GM12864 (cell line): ENCODE measurements around the gene PKP3.
"Not testable (repeated sequence)": the region's sequence is repeated elsewhere in the genome, so short reads cannot be mapped to it uniquely, and the experiment has no call there.

ENCODE experiments used
- DNase-seq: peaks from one replicate; pipeline ENCODE4 v3.0.0-alpha.2; 2011; ENCODE audit warnings: low read depth
- H3K4me3 ChIP-seq: 2 replicates; pipeline ENCODE4 v1.5.1; 2011; ENCODE audit warnings: mild to moderate bottlenecking, low read depth, low read length, control low read depth
- TF ChIP-seq, protein P1 (sequence below): IDR thresholded peaks from 2 replicates; pipeline ENCODE4 v1.5.1; 2011; ENCODE audit warnings: low read depth, mild to moderate bottlenecking, moderate library complexity, low read length, control low read depth, inconsistent platforms; ENCODE audit errors: missing control alignments

Gene PKP3

GRCh38 chr11:386483-386882 lies 7.5 kb upstream of the PKP3 start:
- TF ChIP-seq, protein P1, sequence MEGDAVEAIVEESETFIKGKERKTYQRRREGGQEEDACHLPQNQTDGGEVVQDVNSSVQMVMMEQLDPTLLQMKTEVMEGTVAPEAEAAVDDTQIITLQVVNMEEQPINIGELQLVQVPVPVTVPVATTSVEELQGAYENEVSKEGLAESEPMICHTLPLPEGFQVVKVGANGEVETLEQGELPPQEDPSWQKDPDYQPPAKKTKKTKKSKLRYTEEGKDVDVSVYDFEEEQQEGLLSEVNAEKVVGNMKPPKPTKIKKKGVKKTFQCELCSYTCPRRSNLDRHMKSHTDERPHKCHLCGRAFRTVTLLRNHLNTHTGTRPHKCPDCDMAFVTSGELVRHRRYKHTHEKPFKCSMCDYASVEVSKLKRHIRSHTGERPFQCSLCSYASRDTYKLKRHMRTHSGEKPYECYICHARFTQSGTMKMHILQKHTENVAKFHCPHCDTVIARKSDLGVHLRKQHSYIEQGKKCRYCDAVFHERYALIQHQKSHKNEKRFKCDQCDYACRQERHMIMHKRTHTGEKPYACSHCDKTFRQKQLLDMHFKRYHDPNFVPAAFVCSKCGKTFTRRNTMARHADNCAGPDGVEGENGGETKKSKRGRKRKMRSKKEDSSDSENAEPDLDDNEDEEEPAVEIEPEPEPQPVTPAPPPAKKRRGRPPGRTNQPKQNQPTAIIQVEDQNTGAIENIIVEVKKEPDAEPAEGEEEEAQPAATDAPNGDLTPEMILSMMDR = no peak
- DNase-seq = no peak
- H3K4me3 ChIP-seq = no peak overlapping the region

- H3K4me3 ChIP-seq = no peak overlapping the region
- DNase-seq = no peak
- TF ChIP-seq, protein P1 = no peak
These were observed 6.7 kb upstream of the PKP3 start for GRCh38 chr11:387193-387793.

- DNase-seq, H3K4me3 ChIP-seq: not testable (repeated sequence)
These were observed 4.6 kb upstream of the PKP3 start for GRCh38 chr11:389369-389768.

- H3K4me3 ChIP-seq = no peak overlapping the region
- no peak for DNase-seq
- TF ChIP-seq, protein P1 = no peak
These were observed 3.8 kb upstream of the PKP3 start for GRCh38 chr11:390175-390574.

- no peak for DNase-seq
- H3K4me3 ChIP-seq = no peak overlapping the region
- TF ChIP-seq, protein P1 = no peak
These were observed 2.6 kb upstream of the PKP3 start for GRCh38 chr11:391117-392017.

DNA sequence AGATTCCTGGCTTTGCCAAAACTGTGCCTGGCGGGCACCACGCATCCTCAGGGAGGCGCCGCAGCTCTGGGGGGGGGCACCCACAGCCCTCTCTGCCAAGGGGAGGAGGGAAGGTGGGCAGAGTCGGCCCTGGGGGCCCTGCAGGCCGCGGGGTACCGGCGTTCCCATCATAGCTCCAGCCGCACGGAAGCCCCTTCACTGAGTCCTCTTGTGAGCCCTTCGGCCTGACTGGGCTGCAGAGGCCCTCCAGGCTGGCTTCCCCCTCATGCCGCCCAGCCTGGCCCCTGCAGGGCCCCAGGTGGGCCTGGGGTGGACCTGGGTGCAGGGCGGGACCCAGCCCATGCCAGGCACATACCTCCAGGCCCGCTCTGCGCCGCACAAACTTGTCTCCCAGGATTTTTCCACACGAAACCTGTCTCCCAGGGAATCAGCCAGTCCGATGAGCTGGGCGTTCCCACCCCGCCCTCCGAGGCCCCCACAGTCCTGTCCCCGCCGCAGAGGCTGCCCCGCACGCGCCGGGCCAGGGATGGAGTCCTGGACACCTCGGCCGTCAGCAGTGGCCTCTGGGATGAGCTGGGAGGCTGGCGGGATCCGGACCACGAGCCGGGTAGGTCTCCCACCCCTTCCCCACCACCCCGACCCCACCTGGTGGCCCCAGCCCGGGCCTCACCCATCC lies 1.8 kb upstream of the PKP3 start:
- no peak overlapping the region for H3K4me3 ChIP-seq
- TF ChIP-seq, protein P1 = no peak
- no peak for DNase-seq

GRCh38 chr11:393219-394033 lies 583 bp upstream of the PKP3 start:
- H3K4me3 ChIP-seq = no peak overlapping the region
- no peak for DNase-seq
- TF ChIP-seq, protein P1 = no peak
